Neutrophil (primary cell): ENCODE data around the gene SPRR2B.
"Not testable (repeated sequence)": the region's sequence is repeated elsewhere in the genome, so short reads cannot be mapped to it uniquely, and the experiment has no call there.

Source experiments
- H3K27ac ChIP-seq: fragments of 200-600 bp; sonication (generic); 2 replicates; pipeline ENCODE4 v1.5.1; 2016; ENCODE audit warnings: mild to moderate bottlenecking, moderate library complexity
- H3K27me3 ChIP-seq: fragments of 200-600 bp; sonication (generic); 2 replicates; pipeline ENCODE4 v1.6.0; 2016; ENCODE audit warnings: mild to moderate bottlenecking
- H3K36me3 ChIP-seq: fragments of 200-600 bp; sonication (generic); 2 replicates; pipeline ENCODE4 v1.5.1; 2017
- H3K4me1 ChIP-seq, 2 experiments: fragments of 200-600 bp in 1 of 2; sonication (generic) in 1 of 2; 1 replicate in 1 of 2; 2 replicates in 1 of 2; pipeline versions ENCODE4 v1.5.1 to v1.6.1; 2013 to 2016; ENCODE audit warnings: low read depth in 1 of 2, low read length in 1 of 2, mild to moderate bottlenecking in 1 of 2, moderate library complexity in 1 of 2; ENCODE audit not compliant: control insufficient read depth in 1 of 2, insufficient read depth in 1 of 2
- H3K4me3 ChIP-seq, 2 experiments: fragments of 200-600 bp in 1 of 2; sonication (generic) in 1 of 2; 1 replicate in 1 of 2; 2 replicates in 1 of 2; pipeline ENCODE4 v1.5.1; 2013 to 2016; ENCODE audit warnings: low read depth in 1 of 2, low read length in 1 of 2, mild to moderate bottlenecking in 1 of 2, moderate library complexity in 1 of 2
- H3K9me3 ChIP-seq: fragments of 200-600 bp; sonication (generic); 2 replicates; pipeline ENCODE4 v1.5.1; 2016
- CTCF ChIP-seq: fragments of 200-600 bp; sonication (generic); IDR thresholded peaks from 2 replicates; pipeline ENCODE4 v1.5.1; 2016; ENCODE audit warnings: antibody characterized with exemption

The SPRR2B gene

GRCh38 chr1:153030895-153031294, 40.5 kb downstream of the SPRR2B start, which contains the start of gene SPRR1B:
TSS of gene SPRR1B (plus strand) at chr1:153031203. CDS start at chr1:153032346, 1,143 bp downstream.
- no peaks in the 10 kb centered on the region for H3K4me1 ChIP-seq
- H3K27ac ChIP-seq, result no peak within 1 kb of the TSS
- H3K9me3 ChIP-seq, result no peaks in the 10 kb centered on the region
- no peak within 1 kb of the TSS for H3K4me3 ChIP-seq
- H3K36me3 ChIP-seq, result no peaks in the 10 kb centered on the region
- H3K27me3 ChIP-seq, result peaks cover 17% of the 10 kb centered on the region
- no peak for TF ChIP-seq CTCF

- H3K4me3 ChIP-seq, result no peak overlapping the region
- no peaks in the 10 kb centered on the region for H3K9me3 ChIP-seq
- H3K27me3 ChIP-seq, result peaks cover 13% of the 10 kb centered on the region
- no peak overlapping the region for H3K27ac ChIP-seq
- no peak for TF ChIP-seq CTCF
- no peaks in the 10 kb centered on the region for H3K4me1 ChIP-seq
- no peaks in the 10 kb centered on the region for H3K36me3 ChIP-seq
Measured at GRCh38 chr1:153028766-153029165, 42.6 kb downstream of the SPRR2B start.

GRCh38 chr1:153025797-153026196, 45.6 kb downstream of the SPRR2B start:
- TF ChIP-seq CTCF, result no peak
- H3K4me3 ChIP-seq, result no peak overlapping the region
- H3K27me3 ChIP-seq, result peaks cover 17% of the 10 kb centered on the region
- no peaks in the 10 kb centered on the region for H3K4me1 ChIP-seq
- H3K36me3 ChIP-seq, result no peaks in the 10 kb centered on the region
- no peaks in the 10 kb centered on the region for H3K9me3 ChIP-seq
- no peak overlapping the region for H3K27ac ChIP-seq

GRCh38 chr1:153024413-153024812, 47.0 kb downstream of the SPRR2B start:
- H3K9me3 ChIP-seq, result no peaks in the 10 kb centered on the region
- no peak overlapping the region for H3K27ac ChIP-seq
- no peaks in the 10 kb centered on the region for H3K36me3 ChIP-seq
- H3K27me3 ChIP-seq, result peaks cover 18% of the 10 kb centered on the region
- no peak for TF ChIP-seq CTCF
- H3K4me1 ChIP-seq, result no peaks in the 10 kb centered on the region
- no peak overlapping the region for H3K4me3 ChIP-seq

- TF ChIP-seq CTCF, result no peak
- H3K4me3 ChIP-seq, result no peak overlapping the region
- no peaks in the 10 kb centered on the region for H3K4me1 ChIP-seq
- H3K36me3 ChIP-seq, result no peaks in the 10 kb centered on the region
- no peaks in the 10 kb centered on the region for H3K9me3 ChIP-seq
- H3K27ac ChIP-seq, result no peak overlapping the region
- H3K27me3 ChIP-seq, result peaks cover 20% of the 10 kb centered on the region
Measured at GRCh38 chr1:153023109-153023508, 48.3 kb downstream of the SPRR2B start.

GRCh38 chr1:153022340-153022739, 49.1 kb downstream of the SPRR2B start:
- not testable (repeated sequence) for H3K9me3 ChIP-seq, H3K4me1 ChIP-seq, H3K4me3 ChIP-seq, H3K36me3 ChIP-seq, H3K27ac ChIP-seq
- peaks cover 20% of the 10 kb centered on the region for H3K27me3 ChIP-seq

- H3K4me3 ChIP-seq, H3K4me1 ChIP-seq, H3K36me3 ChIP-seq, H3K9me3 ChIP-seq, H3K27ac ChIP-seq: not testable (repeated sequence)
- peaks cover 20% of the 10 kb centered on the region for H3K27me3 ChIP-seq
Measured at GRCh38 chr1:153021829-153022228, 49.6 kb downstream of the SPRR2B start.
